CD4-positive, alpha-beta T cell treated with Interleukin-4 for 4 hours (primary cell): ENCODE measurements around the gene NAGS.
"Not testable (repeated sequence)": the region's sequence is repeated elsewhere in the genome, so short reads cannot be mapped to it uniquely, and the experiment has no call there.

ENCODE experiments used
- DNase-seq: peaks from one replicate; pipeline ENCODE4 v3.0.0-alpha.2; 2020

Gene NAGS

GRCh38 chr17:44004077-44004760 is at the start of gene NAGS:
TSS of gene NAGS (plus strand) at chr17:44004622. CDS start at chr17:44004664, 42 bp downstream.
- no peak for DNase-seq

GRCh38 chr17:43956222-43956621 is 48.2 kb upstream of the NAGS start:
- no peak for DNase-seq

- DNase-seq, result no peak
These were observed 45.6 kb upstream of the NAGS start for GRCh38 chr17:43958748-43959352.

GRCh38 chr17:43961292-43961691 is 43.1 kb upstream of the NAGS start:
- DNase-seq, result not testable (repeated sequence)

- no peak for DNase-seq
These were observed 42.5 kb upstream of the NAGS start for GRCh38 chr17:43961954-43962353.

GRCh38 chr17:43962479-43962878 is 41.9 kb upstream of the NAGS start:
- no peak for DNase-seq

GRCh38 chr17:43966276-43966675 is 38.1 kb upstream of the NAGS start:
- no peak for DNase-seq

GRCh38 chr17:43967251-43967875 is 37.1 kb upstream of the NAGS start:
- DNase-seq, result no peak

GRCh38 chr17:43970366-43970765 is 34.1 kb upstream of the NAGS start:
- no peak for DNase-seq

- DNase-seq, result not testable (repeated sequence)
These were observed 33.0 kb upstream of the NAGS start for GRCh38 chr17:43971436-43971835.

GRCh38 chr17:43972444-43973212 is 31.8 kb upstream of the NAGS start:
- DNase-seq, result not testable (repeated sequence)

GRCh38 chr17:43974382-43975266 is 29.8 kb upstream of the NAGS start:
- no peak for DNase-seq

- no peak for DNase-seq
These were observed 28.5 kb upstream of the NAGS start for GRCh38 chr17:43975898-43976297.

- no peak for DNase-seq
These were observed 27.2 kb upstream of the NAGS start for GRCh38 chr17:43976963-43977837.

GRCh38 chr17:43978078-43978477 is 26.3 kb upstream of the NAGS start:
- no peak for DNase-seq

- DNase-seq, result no peak
These were observed 25.4 kb upstream of the NAGS start for GRCh38 chr17:43979011-43979410.

- DNase-seq, result no peak
These were observed 24.8 kb upstream of the NAGS start for GRCh38 chr17:43979671-43980070.

GRCh38 chr17:43982171-43982570 is 22.3 kb upstream of the NAGS start:
- DNase-seq, result no peak

- no peak for DNase-seq
These were observed 21.3 kb upstream of the NAGS start for GRCh38 chr17:43983196-43983514.

GRCh38 chr17:43983515-43984411 is 20.7 kb upstream of the NAGS start:
- DNase-seq, result no peak

GRCh38 chr17:43984521-43984920 is 19.9 kb upstream of the NAGS start:
- DNase-seq, result no peak
